OCI-LY1 (cell line): Measurements from ENCODE around the gene STXBP6.

ENCODE experiments used
- CTCF ChIP-seq: fragments of 200-600 bp; sonication (generic), shearing (Covaris generic); IDR thresholded peaks from 2 replicates; pipeline ENCODE4 v1.5.1; 2017; ENCODE audit warnings: mild to moderate bottlenecking, antibody characterized with exemption, low read length, moderate library complexity, mixed read lengths
- EZH2 ChIP-seq: fragments of 200-600 bp; sonication (generic), shearing (Covaris generic); IDR thresholded peaks from 2 replicates; pipeline ENCODE4 v1.8.0; 2017; ENCODE audit warnings: borderline replicate concordance, mixed run types, mild to moderate bottlenecking, antibody characterized with exemption, low read length, moderate library complexity, mixed read lengths

GRCh38 chr14:24761141-24761540 lies 288.8 kb downstream of the STXBP6 start:
- TF ChIP-seq CTCF, result no peak
- no peak for TF ChIP-seq EZH2
